ENCODE results near the gene CD80. TPM values are rescaled to one million over a fixed set of nuclear protein-coding genes. Genes with fewer than 3 reads are reported as not detected.
A peak's percentile ranks its signal among the peaks of the same experiment; 100 is the strongest.

The CD80 gene
- total and polyA plus RNA-seq, 10 of the 15 experiments (the other 5 are each of a cell fraction or from before 2014, with no cell fraction given), result 41.4 to 137 (median 58.1) TPM

- peak; percentile 54; the same call in 1 of the 2 replicates for TF ChIP-seq MLLT1 (IDR thresholded peaks at IDR 0.05)
- TF ChIP-seq EED (IDR thresholded peaks at IDR 0.05; ENCODE audit: low read depth), result 0 out of 2 replicates have a peak, but pooled peaks have one; percentile 27
- TF ChIP-seq FOXK2 (IDR thresholded peaks at IDR 0.05), result no peak
- TF ChIP-seq PAX5 (IDR thresholded peaks at IDR 0.05; ENCODE audit: borderline replicate concordance, low read depth, low read length), result no peak
- no peak for TF ChIP-seq IRF5 (IDR thresholded peaks at IDR 0.05; ENCODE audit: borderline replicate concordance)
- no peak for TF ChIP-seq BCLAF1 (IDR thresholded peaks at IDR 0.05)
- peak; percentile 97 for TF ChIP-seq GABPA (IDR thresholded peaks at IDR 0.05; ENCODE audit: low read depth)
- no peak for TF ChIP-seq SUPT20H (IDR thresholded peaks at IDR 0.05; ENCODE audit: borderline replicate concordance, control insufficient read depth, low read depth, low read length)
- TF ChIP-seq USF1 (IDR thresholded peaks at IDR 0.05; ENCODE audit: borderline replicate concordance, extremely low read length, insufficient read depth, low read depth, low read length), result no peak
- TF ChIP-seq MYC (IDR thresholded peaks at IDR 0.05; ENCODE audit: insufficient read depth, insufficient read length, insufficient replicate concordance, low read length, severe bottlenecking), result no peak
- peak; percentile 88 for TF ChIP-seq TBL1XR1 (IDR thresholded peaks at IDR 0.05; ENCODE audit: low read depth, low read length)
- TF ChIP-seq SIN3A (IDR thresholded peaks at IDR 0.05; ENCODE audit: low read depth, low read length), result peak; percentile 83; the same call in 1 of the 2 replicates
- no peak for TF ChIP-seq CUX1 (IDR thresholded peaks at IDR 0.05; ENCODE audit: insufficient replicate concordance, low read depth, low read length)
Observed at GRCh38 chr3:119498186-119499011, 61.0 kb downstream of the CD80 start, which contains the start of gene TIMMDC1 (continued).
